Measurements from ENCODE around the gene TFAP2A. TPM values are rescaled to one million over a fixed set of nuclear protein-coding genes. Genes with fewer than 3 reads are reported as not detected.

TFAP2A gene
- total and polyA plus RNA-seq, 12 donors = 0.18 to 0.84 (median 0.49) TPM; not detected in 2

DNA sequence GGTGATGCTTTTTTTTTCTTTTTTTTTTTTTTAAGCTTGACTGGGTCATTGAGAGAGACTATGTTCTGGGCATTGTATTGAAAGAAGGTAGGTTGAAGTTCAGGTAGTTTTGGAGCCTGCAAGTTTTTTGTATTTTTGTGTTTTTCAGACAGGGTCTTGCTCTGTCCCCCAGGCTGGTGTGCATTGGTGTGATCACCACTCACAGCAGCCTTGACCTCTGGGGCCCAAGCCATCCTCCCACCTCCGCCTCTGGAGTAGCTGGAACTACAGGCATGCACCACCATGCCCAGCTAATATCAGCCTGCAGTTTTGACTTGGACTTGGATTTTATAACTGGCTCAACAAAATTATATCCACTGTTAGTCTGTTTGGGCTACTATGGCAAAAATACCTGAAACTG is 31.7 kb upstream of the TFAP2A start:
- Histone ChIP-seq H3K4me1 (replicated peaks in 1 of 2) (no peaks in the 10 kb centered on the region), H3K4me3 (no peak overlapping the region), H3K36me3 (replicated peaks in 1 of 2) (no peaks in the 10 kb centered on the region), H3K27ac (no peak overlapping the region), H3K27me3 (no peaks in the 10 kb centered on the region), H3K9me3 (replicated peaks in 1 of 3) (no peaks in the 10 kb centered on the region)
- 62 to 86% (median 78%) methylated on average over 1 of the region's 1 CpG for WGBS, 4 donors
- intact Hi-C loops (cut with DNase I) = no loop called here
- DNase-seq = no peak
- TF ChIP-seq POLR2A (IDR thresholded peaks at IDR 0.05) = no peak
- TF ChIP-seq, protein P1, sequence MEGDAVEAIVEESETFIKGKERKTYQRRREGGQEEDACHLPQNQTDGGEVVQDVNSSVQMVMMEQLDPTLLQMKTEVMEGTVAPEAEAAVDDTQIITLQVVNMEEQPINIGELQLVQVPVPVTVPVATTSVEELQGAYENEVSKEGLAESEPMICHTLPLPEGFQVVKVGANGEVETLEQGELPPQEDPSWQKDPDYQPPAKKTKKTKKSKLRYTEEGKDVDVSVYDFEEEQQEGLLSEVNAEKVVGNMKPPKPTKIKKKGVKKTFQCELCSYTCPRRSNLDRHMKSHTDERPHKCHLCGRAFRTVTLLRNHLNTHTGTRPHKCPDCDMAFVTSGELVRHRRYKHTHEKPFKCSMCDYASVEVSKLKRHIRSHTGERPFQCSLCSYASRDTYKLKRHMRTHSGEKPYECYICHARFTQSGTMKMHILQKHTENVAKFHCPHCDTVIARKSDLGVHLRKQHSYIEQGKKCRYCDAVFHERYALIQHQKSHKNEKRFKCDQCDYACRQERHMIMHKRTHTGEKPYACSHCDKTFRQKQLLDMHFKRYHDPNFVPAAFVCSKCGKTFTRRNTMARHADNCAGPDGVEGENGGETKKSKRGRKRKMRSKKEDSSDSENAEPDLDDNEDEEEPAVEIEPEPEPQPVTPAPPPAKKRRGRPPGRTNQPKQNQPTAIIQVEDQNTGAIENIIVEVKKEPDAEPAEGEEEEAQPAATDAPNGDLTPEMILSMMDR (IDR thresholded peaks at IDR 0.05) = no peak

DNA sequence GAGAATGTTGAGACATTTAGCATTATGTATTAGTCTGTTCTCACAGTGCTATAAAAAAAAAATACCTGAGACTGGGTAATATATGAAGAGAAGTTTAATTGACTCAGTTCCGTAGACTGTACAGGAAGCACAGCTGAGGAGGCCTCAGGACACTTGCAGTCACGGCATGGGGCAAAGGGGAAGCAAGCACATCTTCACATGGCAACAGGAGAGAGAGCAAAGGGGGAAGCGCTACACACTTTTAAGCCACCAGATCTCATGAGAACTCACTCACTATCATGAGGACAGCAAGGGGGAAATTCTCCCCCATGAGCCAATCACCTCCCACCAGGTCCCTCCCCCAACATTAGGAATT is 26.8 kb upstream of the TFAP2A start:
- no peaks in the 10 kb centered on the region for H3K27me3 ChIP-seq
- intact Hi-C loops (cut with DNase I) = no loop called here
- no peaks in the 10 kb centered on the region for H3K4me1 ChIP-seq (replicated peaks in 1 of 2)
- H3K4me3 ChIP-seq = no peak overlapping the region
- H3K27ac ChIP-seq = no peak overlapping the region
- no peaks in the 10 kb centered on the region for H3K9me3 ChIP-seq (replicated peaks in 1 of 3)
- TF ChIP-seq, protein P1 (IDR thresholded peaks at IDR 0.05) = no peak
- TF ChIP-seq POLR2A (IDR thresholded peaks at IDR 0.05) = no peak
- no peak for DNase-seq
- no peaks in the 10 kb centered on the region for H3K36me3 ChIP-seq (replicated peaks in 1 of 2)
- 76 to 84% (median 79%) methylated on average over 3 of the region's 3 CpGs for WGBS, 4 donors

DNA sequence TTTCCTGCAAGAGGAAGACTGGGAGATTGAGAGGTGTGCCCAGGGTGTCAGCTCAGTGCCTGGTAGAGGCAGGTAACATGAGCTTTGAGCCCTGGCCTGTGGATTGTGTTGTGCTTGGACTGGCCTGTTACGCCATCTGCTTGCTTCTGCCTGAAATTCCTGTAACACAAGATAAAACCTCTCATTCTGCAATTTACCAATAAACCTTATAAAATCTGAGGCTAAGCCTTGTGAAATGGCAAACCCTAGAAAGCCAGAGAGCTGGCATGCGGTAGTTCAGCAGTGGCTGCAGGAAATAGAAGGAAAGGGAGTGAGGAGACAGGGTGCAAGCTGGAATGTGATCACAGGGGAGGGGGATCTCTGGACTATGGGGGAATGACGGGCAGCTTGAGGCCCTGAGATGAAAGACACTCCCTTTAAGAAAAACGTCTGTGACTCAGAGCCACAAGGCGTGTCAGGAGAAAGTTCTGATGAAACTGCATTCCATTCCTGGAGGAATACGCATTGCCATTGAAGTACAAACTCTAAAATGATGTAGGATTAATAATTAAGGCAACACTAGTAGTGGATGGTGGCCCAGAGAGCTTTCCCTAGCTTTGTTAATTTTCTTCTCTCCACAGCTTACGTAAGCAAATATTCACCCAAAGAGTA is 26.3 kb upstream of the TFAP2A start:
- WGBS, 4 donors = 61 to 66% (median 62%) methylated on average over 7 of the region's 7 CpGs
- no peaks in the 10 kb centered on the region for H3K4me1 ChIP-seq (replicated peaks in 1 of 2)
- no peaks in the 10 kb centered on the region for H3K9me3 ChIP-seq (replicated peaks in 1 of 3)
- H3K36me3 ChIP-seq (replicated peaks in 1 of 2) = no peaks in the 10 kb centered on the region
- H3K27me3 ChIP-seq = no peaks in the 10 kb centered on the region
- no peak overlapping the region for H3K27ac ChIP-seq
- DNase-seq = no peak
- TF ChIP-seq, protein P1 (IDR thresholded peaks at IDR 0.05) = no peak
- no peak for TF ChIP-seq POLR2A (IDR thresholded peaks at IDR 0.05)
- H3K4me3 ChIP-seq = no peak overlapping the region
- intact Hi-C loops (cut with DNase I) = no loop called here

DNA sequence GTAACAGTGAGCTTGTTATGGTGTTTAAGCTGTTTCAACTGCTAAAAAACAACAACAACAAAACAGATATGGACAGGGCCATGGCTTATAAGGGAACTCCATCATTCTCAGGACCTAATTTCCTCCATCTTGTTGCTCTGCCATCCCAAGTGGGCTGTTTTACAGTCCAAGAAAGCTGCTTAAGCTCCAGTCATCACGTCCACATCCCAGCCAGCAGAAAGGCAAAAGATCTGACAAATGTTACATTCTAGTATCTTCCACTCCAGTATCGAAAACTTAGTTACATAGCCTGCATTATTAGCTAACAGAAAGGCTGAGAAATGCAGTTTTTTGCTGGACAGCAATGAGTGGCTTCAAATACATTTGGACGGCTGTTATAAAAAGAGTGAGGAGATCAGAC is 23.0 kb upstream of the TFAP2A start:
- no peaks in the 10 kb centered on the region for H3K9me3 ChIP-seq (replicated peaks in 1 of 3)
- TF ChIP-seq, protein P1 (IDR thresholded peaks at IDR 0.05) = no peak
- no peak for TF ChIP-seq POLR2A (IDR thresholded peaks at IDR 0.05)
- WGBS, 4 donors = 68 to 83% (median 70%) methylated on average over 3 of the region's 3 CpGs
- H3K27ac ChIP-seq = no peak overlapping the region
- intact Hi-C loops (cut with DNase I) = loop anchor here in 1 of 2 donors (10.0 kb wide), 1 partner anchor 1453 kb away; no protein-coding TSS in a partner anchor
- H3K36me3 ChIP-seq (replicated peaks in 1 of 2) = no peaks in the 10 kb centered on the region
- no peaks in the 10 kb centered on the region for H3K4me1 ChIP-seq (replicated peaks in 1 of 2)
- H3K27me3 ChIP-seq = peaks cover 4% of the 10 kb centered on the region
- no peak overlapping the region for H3K4me3 ChIP-seq
- DNase-seq = no peak

Data from adrenal gland (tissue), 12 donors.